HG03280 (cell line): ENCODE data around the gene SPDL1.
"Not testable (repeated sequence)": the region's sequence is repeated elsewhere in the genome, so short reads cannot be mapped to it uniquely, and the experiment has no call there.

ENCODE experiments used
- ATAC-seq: cut with Tn5 transposase; IDR thresholded peaks from one replicate; pipeline ENCODE4 v1.9.1; 2021; ENCODE audit warnings: mild to moderate bottlenecking, moderate library complexity; ENCODE audit not compliant: unreplicated experiment

The SPDL1 gene

GRCh38 chr5:169569513-169569912 is 14.1 kb upstream of the SPDL1 start:
- no peak for ATAC-seq

- no peak for ATAC-seq
Measured at GRCh38 chr5:169571355-169571754, 12.2 kb upstream of the SPDL1 start.

GRCh38 chr5:169574134-169574646 is 9.4 kb upstream of the SPDL1 start:
- ATAC-seq: no peak

- ATAC-seq: no peak
Measured at GRCh38 chr5:169576181-169576598, 7.4 kb upstream of the SPDL1 start.

GRCh38 chr5:169577951-169578350 is 5.6 kb upstream of the SPDL1 start:
- no peak for ATAC-seq

GRCh38 chr5:169580964-169581363 is 2.6 kb upstream of the SPDL1 start:
- ATAC-seq: no peak

- peak; percentile 40 for ATAC-seq
Measured at GRCh38 chr5:169581580-169582227, 1.9 kb upstream of the SPDL1 start.

- ATAC-seq: peak; percentile 40
Measured at GRCh38 chr5:169583101-169583423, 511 bp upstream of the SPDL1 start.

- no peak for ATAC-seq
Measured at GRCh38 chr5:169584998-169585451, 1.5 kb downstream of the SPDL1 start.

GRCh38 chr5:169590602-169591001 is 7.0 kb downstream of the SPDL1 start:
- no peak for ATAC-seq

- ATAC-seq: no peak
Measured at GRCh38 chr5:169591636-169592035, 8.1 kb downstream of the SPDL1 start.

GRCh38 chr5:169592937-169593650 is 9.5 kb downstream of the SPDL1 start:
- ATAC-seq: no peak

GRCh38 chr5:169595172-169595820 is 11.7 kb downstream of the SPDL1 start:
- no peak for ATAC-seq

- no peak for ATAC-seq
Measured at GRCh38 chr5:169599451-169599850, 15.9 kb downstream of the SPDL1 start.

- ATAC-seq: no peak
Measured at GRCh38 chr5:169602535-169602934, 19.0 kb downstream of the SPDL1 start.

GRCh38 chr5:169606279-169606678 is 22.7 kb downstream of the SPDL1 start:
- no peak for ATAC-seq

GRCh38 chr5:169607882-169608281 is 24.3 kb downstream of the SPDL1 start:
- ATAC-seq: no peak

- ATAC-seq: no peak
Measured at GRCh38 chr5:169609716-169610115, 26.1 kb downstream of the SPDL1 start.

- no peak for ATAC-seq
Measured at GRCh38 chr5:169610606-169611005, 27.0 kb downstream of the SPDL1 start.

GRCh38 chr5:169615561-169615960 is 32.0 kb downstream of the SPDL1 start:
- ATAC-seq: no peak

- not testable (repeated sequence) for ATAC-seq
Measured at GRCh38 chr5:169624307-169624706, 40.7 kb downstream of the SPDL1 start.

- no peak for ATAC-seq
Measured at GRCh38 chr5:169626779-169627178, 43.2 kb downstream of the SPDL1 start.
